LNCAP (cell line): ENCODE data around the gene ATP6V1E1.

Experiments
- CTCF ChIP-seq: fragments of 450-650 bp; IDR thresholded peaks from 2 replicates; pipeline ENCODE4 v1.5.1; 2017; ENCODE audit warnings: mild to moderate bottlenecking

The ATP6V1E1 gene

GRCh38 chr22:17563936-17564391 lies 64.6 kb downstream of the ATP6V1E1 start:
- no peak for TF ChIP-seq CTCF

DNA sequence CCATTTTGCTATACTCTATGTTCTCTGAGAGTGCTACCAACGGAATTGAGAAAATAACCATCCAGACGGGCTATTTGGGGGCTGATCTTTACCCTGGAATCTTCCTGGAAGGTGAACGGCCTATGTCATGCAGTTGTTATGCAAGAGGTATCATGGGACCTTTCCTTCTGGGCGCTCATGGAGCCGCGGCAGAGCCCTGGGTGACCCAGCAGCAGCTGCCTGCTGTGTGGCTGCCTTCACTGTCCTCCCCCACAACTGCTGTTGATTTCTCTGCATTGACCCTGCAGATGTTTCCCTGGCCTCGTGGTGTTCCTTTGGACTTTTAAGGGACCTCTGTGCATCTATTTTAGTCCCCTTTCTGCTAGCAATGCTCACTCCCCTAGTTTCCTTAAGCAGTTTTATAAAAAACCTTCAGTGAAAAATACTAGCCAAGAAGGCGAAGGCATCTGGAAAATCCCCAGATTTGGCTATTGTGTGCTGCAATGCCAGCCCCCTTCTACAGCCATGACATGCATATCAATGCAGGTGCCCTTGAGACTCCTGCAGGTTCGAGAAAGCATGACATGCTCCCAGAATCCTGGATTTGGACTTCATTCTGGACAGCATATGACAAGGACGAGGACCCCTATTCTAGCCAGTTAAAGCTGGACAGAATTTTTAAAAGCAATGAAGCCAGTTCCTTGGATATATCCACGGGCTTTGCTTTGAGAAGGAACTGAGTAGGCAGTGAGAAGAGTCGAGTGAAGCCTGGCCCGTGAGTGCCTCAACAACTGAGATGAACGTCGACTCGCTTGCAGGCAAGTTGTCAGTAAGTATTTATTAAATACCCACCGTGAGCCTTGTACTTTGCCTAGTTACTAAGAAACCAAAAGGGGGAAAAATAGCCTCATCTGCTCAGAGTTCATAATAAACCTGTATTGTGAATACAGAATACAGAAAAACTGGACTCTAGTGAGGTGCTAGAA lies 65.4 kb downstream of the ATP6V1E1 start, which contains the start of gene SLC25A18:
Gene SLC25A18 (plus strand): TSS at position 593 of the 965 bp plus-strand sequence. CDS start 16,447 bp downstream, outside the sequence.
- TF ChIP-seq CTCF: no peak

GRCh38 chr22:17559188-17559587 lies 69.4 kb downstream of the ATP6V1E1 start:
- TF ChIP-seq CTCF: no peak

DNA sequence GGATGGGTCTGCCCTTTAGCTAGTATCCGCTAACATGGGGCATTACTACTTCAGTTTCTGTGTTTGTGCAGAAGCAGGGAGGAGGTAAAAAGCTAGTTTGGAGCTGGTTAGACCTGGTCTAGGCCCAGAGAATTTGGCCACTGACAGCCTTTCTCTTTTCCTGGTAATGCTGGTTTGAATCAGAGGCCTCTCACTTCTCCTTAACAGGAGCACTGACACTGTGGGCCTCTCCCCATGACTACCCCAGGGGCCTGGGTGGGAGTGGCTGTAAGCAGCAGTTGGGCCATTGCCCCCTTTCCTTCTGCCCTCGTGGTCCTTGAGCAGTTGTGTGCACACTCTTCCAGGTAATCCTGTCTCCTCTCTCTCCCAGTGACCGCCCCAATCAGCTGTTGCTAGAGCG lies 73.7 kb downstream of the ATP6V1E1 start:
- no peak for TF ChIP-seq CTCF

- no peak for TF ChIP-seq CTCF
Observed at GRCh38 chr22:17552737-17553136, 75.8 kb downstream of the ATP6V1E1 start.

DNA sequence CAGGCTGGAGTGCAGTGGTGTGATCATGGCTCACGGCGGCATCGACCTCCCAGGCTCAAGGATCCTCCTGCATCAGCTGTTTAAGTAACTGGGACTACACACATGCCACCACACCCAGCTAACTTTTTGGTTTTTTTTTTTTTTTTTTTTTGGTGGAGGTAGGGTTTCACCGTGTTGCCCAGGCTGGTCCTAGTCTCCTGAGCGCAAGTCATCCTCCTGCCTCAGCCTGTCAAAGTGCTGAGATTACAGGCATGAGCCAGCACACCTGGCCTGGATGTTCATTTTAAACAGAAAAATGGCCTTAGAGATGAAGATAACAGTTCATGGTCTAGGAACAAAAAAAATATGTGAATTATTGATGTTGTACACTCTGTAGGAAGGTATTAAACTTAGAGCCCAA lies 78.9 kb downstream of the ATP6V1E1 start:
- no peak for TF ChIP-seq CTCF

GRCh38 chr22:17549183-17549582 lies 79.4 kb downstream of the ATP6V1E1 start:
- no peak for TF ChIP-seq CTCF
